NB4 (cell line): ENCODE data around the gene CNKSR3.

Experiments
- CTCF ChIP-seq: IDR thresholded peaks from one replicate; pipeline ENCODE4 v1.5.1; 2012; ENCODE audit warnings: low read depth, low read length
- POLR2A ChIP-seq: IDR thresholded peaks from 2 replicates; pipeline ENCODE4 v1.6.1; 2011; ENCODE audit warnings: mild to moderate bottlenecking; ENCODE audit not compliant: insufficient read length; ENCODE audit errors: extremely low read depth

GRCh38 chr6:154502553-154502952 is 7.9 kb downstream of the CNKSR3 start:
- TF ChIP-seq CTCF (no peak), POLR2A (no peak)
